Stimulated activated CD8-positive, alpha-beta memory T cell treated with anti-CD3 and anti-CD28 coated beads, Interleukin-4, amount 100 ng/mL, for 4 hours (primary cell): ENCODE data around the gene LRP1B.
"Not testable (repeated sequence)": the region's sequence is repeated elsewhere in the genome, so short reads cannot be mapped to it uniquely, and the experiment has no call there.

Source experiments
- DNase-seq, 2 donors: peaks; one replicate each; pipeline ENCODE4 v3.0.0-alpha.2; 2020; ENCODE audit warnings: low read depth in 2 of 2, low spot score in 1 of 2

Gene LRP1B

DNA sequence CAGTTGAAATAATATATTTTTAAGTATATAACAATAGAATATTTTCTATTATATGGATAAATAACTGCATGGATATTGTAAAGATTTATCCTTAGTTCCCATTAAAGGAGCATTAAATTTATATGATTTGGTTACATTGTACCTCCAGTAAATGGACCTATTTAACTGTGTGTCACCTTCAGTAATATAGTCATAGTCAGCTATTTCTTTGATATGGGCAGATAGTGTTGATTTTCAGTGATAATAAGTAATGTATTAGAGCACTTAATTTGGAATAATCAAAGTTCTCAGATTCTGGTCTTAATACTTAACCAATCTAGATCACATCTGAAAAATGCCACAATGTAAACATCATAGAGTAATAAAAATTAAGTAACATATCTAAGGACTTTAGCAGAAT lies 1823.3 kb downstream of the LRP1B start:
- no peak for DNase-seq

DNA sequence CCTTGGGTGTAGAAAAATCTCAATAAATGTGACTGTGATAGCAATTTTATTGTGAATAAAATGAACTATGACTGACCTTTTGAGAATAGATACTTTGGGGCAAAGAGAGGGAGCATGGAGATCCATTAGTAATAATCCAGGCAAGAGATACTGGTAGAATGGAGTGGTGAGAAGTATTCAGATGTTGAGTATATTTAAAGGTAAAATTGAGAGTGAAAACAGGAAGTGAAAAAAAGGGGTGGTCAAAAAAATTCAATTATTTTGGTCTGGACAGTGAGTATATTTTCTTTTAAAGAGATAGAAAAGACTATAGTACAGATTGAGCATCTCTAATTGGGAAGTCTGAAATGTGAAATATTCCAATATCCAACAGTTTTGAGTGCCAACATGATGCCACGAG lies 1835.0 kb downstream of the LRP1B start:
- no peak for DNase-seq

DNA sequence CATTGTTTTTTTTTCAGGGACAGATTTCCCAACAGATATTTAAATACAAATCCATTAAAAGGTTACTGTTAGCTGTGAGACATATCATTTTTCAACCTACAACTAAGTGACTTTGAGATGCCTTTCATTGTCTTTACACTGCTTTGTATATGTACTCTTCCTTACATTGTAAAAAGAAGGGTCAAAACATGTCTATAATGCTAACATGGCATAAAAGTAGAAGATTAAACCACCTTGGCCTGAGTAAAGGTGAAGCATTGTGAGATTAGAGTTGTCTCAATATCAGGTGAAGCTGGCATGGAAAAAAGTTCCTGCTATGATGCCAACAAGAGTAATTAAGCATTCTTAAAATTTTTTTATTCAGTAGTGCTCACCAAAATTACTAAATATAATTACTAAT lies 1842.1 kb downstream of the LRP1B start:
- DNase-seq = no peak

DNA sequence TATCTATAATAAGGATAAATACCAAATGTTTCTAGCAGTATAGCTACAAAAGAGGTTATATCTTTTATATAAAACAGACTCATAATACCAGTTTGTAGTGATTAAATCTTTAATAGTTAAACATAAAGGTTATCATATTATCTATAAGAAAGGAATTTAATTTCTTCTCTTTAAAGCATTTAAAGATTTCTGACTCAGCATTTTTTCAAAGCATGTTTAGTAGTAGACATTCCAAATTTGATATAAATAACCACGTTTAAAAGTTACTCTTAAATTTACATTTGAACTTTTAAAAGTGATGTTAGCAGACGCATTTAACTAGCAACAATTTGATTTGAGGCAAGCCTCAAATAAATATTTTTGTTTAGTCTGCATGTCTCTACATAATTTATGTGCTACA lies 1842.6 kb downstream of the LRP1B start:
- no peak for DNase-seq

DNA sequence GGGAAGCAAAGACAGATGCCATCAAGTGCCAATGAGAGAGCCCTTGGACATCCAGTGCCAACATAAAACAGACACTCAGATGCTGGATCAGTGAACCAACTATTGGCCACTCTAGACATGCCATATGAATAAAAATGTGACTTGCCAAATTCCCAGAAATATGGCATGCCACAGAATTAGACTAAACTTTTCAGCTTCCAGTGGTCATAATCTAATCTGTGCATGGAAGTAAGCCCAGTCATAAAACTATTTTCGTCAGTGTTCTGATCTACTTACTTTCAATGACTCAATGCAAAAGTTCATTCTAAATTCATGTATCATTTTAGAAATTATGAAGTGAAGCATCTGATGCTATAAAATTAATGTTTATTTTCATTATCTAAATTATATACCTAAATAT lies 1844.4 kb downstream of the LRP1B start:
- no peak for DNase-seq

DNA sequence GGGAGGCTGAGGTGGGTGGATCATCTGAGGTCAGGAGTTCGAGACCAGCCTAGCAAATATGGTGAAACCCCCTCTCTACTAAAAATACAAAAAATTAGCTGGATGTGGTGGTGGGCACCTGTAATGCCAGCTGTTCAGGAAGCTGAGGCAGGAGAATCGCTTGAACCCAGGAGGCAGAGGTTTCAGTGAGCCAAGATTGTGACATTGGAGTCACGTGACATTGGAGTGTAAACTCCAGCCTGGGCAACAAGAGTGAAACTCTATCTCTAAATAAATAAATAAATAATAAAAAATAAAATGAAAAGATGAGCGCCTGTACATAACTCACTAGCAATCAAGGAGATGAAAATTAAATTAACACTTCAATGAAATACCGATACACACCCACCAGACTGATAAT lies 1853.5 kb downstream of the LRP1B start:
- DNase-seq = not testable (repeated sequence)

DNA sequence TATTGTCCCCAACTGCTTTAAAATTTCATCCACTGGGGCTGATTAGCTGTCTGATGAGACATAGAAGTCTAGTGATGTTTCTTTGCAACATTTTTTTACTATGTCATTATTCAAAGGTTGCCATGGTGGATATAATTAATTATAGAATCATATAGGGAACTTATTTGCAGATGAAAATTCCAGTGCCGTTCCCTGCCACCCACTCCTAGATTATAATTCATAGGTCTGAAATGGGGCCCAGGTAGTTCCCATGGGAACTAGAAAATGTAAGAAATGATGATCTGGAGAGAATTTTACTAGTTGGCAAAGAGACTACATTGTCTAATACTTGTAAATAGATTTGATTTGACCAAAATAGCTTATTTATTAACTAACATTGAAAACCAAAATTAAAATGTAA lies 1854.2 kb downstream of the LRP1B start:
- no peak for DNase-seq

DNA sequence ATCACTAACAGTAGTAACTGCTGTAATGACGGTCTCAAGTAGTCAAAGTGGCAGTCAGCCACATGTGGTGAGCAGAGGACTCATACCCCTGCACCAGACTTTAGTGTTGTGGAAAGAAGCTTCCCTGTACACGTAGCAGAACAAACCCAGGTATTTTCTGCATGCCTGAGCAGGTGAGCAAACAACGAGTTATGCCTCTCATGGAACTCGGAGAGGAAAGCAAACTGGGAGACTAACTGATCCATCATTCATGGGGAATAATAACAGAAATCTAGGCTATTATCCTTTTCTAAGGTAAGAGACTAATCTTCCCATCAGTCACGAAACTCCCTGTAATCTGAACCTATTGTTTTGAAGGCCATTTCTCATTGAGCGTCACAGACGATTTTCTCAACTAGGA lies 1855.4 kb downstream of the LRP1B start:
- DNase-seq = no peak

DNA sequence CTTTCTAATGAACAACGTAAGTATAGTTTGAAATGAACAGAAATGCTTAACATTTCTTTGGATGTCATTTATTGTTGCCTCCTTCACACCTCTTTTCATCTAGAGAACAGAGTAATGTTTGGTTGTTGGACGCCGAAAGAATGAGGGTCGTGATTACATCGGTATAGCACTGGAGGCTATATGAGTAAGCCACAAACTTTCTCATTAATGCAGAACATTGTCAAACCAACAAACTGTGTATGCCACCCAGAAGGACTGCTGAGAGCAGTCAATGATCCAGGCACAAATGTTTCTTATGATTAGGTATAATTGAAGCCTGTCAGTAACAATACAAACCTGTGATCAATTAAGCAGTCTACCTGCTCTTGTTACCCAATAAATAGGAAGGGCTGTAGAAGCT lies 1855.9 kb downstream of the LRP1B start:
- DNase-seq = no peak

DNA sequence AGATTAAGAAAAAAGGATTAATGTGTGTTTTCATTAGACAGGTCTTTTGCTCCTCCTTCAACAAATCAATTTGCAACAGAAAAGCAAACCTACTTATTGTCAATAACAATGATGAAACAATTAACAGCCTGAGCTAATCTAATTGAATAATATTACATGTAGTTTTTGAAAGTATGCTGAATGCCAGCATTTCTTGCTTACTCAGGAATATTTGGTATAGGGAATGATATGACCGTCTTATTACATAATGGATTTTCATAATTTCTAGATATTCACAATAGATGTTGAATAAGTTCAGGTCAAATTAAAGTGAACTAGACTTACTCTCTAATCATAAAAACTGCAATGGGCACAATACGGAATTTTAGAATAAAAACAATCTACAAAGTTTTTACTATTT lies 1856.9 kb downstream of the LRP1B start:
- DNase-seq = no peak

DNA sequence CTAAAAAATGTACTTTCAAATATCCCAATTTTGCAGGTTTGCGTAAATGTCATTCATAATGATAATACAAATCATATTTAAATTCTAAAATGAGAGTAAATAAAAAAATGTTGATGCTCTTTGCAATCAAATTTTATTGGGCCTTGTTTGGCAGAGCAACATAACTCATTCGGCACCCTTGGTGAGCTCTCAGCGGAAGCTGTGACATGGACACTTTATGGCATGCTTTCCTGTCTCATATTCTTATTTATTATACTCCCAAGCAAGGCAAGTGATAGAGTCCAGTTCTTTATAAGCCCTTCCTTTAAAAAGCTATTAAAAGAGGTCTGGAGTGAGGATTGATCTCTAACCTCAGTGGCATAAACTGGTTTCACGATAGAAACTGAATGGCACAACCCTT lies 1857.4 kb downstream of the LRP1B start:
- no peak for DNase-seq

DNA sequence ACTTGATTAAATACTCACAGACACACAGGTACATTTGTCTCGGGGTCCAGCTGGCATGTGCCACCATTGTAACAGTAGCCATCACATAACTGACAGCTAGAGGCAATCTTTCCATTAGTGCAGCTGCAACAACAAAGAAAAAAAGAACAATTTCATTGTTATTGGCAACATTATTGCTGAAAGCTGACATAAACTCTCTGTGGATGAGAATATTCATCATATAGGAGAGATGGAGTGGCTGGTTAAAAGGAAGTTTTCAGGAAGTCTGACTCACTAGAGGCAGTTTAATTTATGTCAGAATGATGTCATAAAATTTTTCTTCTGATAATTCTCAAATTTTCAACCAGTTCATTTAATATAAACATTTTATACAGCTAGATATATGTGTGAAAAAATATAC lies 1860.6 kb downstream of the LRP1B start:
- no peak for DNase-seq

DNA sequence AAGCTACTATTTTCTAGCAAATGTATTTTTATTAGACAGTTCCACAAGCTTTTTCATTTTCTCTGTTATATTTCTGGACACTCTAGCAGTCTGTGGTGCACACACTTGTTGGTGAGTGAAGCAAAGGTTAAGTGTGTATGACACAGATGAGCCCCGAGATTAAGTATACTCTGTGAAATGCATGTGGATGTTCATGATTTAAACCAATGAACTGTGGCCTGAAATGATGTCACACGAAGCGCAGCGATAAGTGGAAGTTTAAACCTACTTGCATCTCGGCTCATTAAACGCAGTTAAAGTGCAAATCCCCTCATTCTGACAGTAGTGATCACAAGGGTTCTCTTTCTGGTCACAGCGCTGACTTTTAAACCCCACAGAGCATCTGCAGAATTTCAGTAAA lies 1861.8 kb downstream of the LRP1B start:
- DNase-seq = no peak

DNA sequence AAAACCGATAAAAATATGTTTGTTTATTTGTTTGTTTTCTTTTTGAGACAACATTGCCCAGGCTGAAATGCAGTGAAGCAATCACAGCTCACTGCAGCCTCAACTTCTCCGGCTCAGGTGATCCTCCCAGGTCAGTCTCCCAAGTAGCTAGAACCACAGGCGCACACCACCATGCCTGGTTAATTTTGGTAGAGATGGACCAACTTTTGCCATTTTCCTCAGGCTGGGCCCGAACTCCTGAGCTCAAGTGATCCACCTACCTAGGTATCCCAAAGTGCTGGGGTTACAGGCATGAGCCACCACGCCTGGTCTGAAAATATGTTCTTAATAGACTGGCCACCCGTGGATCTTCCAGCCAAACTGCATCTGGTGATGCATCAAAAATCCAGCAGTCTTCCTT lies 1867.9 kb downstream of the LRP1B start:
- DNase-seq = no peak

DNA sequence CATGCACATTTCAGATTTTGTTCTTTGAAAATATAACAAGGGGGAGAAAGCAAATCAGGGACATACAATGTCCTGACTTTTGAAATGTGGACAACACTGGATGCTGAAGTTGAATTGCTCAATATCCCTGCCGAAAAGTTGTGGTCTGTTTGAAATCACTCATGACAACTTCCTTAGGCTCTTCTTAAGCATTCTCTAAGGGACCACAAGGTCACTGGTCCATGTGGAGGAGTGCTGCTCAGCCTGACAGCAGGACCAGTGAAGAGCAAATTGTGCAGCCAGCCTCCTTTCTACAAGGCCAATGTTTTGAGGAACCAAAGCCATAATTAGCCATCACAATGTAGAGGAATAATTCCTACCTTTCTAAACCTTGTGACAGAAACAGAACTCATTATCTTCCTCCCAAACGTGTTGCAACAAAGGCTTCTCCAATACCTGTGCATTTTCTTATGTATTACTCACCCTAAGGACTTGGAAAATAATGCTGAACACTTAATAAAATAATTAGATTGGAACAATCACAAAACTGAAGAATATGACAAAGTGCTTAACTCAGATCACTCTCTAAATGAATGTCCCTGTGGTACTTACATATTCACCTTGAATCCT lies 1873.0 kb downstream of the LRP1B start:
- DNase-seq = no peak

DNA sequence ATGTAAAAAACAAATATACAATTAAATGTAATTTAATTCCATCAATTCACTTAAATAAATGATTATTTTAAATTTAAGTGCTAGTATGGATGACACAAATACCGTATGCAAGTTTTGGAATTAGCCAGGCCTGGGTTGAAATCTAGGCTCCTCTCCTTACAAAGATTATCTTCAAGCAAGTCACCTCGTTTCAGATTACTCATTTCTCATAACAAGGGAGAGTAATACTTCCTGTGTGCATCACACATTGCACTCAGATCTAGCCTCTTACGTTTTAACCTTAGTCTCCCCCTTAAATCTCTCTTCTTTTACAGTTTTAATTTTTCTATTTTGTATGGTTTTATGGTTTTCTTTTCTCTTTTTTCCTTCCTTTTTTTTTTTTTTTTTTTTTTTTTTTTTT lies 1874.7 kb downstream of the LRP1B start:
- DNase-seq = no peak

DNA sequence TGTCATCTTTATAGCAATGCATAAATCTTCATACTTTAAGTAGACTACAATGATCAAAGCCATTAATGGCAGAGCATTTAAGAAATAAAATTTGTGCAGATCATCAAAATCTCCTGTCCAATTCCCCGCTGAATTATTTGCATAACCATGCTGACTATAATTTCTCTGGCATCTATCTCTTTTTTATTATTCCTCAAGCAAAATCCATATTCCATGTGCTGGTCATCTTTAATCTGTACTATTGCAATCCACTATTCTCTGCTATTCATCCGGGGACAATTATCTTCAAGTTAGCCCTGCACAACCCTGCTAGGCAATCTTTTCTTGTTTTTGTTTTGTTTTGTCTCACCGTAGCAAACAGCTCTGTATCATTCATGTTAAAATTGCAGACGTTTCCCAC lies 1881.0 kb downstream of the LRP1B start:
- DNase-seq = no peak

DNA sequence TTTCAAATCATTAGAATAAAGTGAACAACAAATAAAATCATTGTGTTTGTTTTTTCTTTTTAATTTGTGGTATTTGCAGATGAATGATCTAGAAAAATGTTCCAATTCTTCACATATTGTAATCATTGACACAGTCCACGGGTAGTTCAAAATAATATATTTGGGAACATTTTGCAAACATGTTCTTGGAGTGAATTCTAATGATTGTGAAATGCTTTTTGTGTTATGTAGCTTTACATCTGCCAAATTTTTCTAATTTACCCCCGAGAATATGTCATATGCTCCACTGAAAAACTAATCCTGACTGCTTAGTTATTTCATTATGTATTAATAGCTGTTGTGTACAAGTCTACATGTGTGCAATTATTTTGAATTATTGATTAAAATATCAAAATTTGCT lies 1882.2 kb downstream of the LRP1B start:
- no peak for DNase-seq

DNA sequence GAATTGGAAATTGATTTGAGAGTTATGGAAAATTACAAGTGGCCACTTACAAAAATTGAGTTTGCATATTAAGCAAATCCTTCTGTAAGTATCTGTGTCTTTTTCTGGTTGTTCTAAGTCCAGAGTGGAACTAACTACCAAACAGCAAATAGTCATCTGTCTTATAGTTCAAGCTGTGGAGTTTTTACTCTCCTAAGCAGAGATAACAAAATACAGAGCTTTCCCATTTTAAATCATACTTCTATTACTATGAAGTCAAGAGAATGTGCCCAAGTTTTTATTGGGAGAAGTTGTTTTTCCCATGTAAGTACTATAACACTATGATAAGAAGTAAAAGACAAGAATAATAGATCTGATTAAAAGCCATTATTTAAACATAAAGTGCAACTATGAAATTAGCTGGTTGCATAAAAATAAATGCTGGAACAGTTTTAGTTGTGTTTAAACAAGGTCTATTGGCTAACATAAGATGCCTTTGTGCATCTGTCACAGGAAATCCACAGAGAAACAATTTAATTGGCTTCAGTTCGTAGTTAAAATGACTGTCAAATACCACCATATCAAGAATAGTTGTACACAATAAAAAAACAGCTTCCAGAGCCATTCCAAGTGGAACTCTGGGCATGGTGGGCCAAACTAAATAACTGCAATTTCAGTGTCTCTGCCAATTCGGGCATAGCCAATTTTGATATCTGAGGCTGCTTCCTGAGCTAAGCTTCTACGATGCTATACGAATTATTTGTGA lies 1883.2 kb downstream of the LRP1B start:
- DNase-seq = no peak

DNA sequence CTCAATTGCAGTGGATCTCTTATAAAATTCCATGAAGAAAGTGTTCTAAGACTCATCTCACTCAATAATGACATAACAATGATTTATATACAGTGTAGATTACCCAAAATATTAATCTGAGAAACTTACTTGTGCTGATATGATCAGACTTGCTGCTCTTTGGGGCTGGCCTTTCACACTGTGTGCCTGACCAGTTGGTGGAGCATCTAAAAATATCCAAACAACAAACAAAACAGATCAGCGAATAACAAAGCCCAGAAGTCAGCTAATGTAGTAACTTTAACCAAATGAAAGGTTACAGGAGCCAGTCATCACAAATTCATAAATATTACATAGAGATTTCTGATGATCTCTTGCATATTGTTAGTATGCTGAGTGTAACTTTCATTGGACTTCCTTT lies 1883.9 kb downstream of the LRP1B start:
- no peak for DNase-seq

DNA sequence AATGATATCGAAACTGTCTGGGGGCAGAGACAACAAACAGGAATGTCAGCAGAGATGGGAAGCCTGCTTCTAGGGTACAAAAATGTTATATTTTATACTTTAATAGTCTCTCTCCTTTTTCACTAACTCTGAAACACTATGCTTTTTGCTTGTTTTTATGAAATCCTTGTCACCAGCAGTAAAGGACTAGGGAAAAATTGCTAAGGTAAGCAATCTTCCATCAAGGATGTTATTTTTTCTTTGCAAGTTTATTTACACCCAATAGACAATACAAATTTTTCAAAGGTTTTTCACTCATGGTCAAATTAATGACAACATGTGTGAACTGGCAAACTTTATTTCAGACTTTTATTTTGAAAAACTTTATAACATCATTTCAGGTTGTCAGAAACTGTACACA lies 1884.8 kb downstream of the LRP1B start:
- DNase-seq = no peak

DNA sequence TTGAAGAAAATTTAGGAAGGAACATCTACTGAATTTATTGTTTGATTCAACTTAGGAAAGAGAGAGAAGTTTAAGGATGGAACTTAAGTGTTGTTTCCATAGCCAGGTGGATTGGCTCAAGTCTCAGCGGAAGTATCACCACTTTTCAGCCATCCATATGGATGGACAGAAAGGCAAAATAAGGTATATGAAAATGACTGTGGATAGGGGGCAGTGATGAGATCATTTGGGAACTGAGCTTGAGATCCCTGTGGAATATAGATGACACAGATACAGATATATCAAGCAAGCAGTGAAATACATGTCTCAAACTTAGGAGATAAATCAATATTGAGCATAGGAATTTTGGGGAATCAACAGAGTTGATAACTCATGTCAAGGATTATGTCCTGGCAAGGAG lies 1887.9 kb downstream of the LRP1B start:
- DNase-seq = no peak

DNA sequence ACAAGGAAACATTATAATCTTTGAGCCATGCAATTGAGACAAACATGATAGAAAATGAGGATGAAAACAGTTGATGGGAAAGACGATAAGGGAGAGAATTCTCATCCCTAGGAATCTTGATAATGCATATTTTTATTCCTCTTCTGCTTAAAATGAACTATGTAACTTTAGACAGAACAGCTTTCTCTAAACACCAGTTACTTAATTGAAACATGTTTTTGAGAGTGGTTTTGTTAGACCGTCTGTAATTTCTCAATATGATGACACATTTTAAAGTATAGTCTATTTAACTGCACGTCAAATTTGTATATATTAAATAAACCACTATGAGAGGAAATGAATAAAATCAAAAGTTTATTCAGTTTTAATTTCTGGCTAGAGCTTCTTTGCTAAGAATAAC lies 1896.7 kb downstream of the LRP1B start:
- no peak for DNase-seq
